ENCODE data around the gene GPR35. TPM values are rescaled to one million over a fixed set of nuclear protein-coding genes. Genes with fewer than 3 reads are reported as not detected.
"Not testable (repeated sequence)": the region's sequence is repeated elsewhere in the genome, so short reads cannot be mapped to it uniquely, and the experiment has no call there.

GPR35 gene
- total RNA-seq, 1 experiment from 2014 or later = 0.13 TPM

- no peak overlapping the region for H3K27ac ChIP-seq
- H3K9me3 ChIP-seq (replicated peaks) = no peaks in the 10 kb centered on the region
- H3K27me3 ChIP-seq (replicated peaks) = peaks cover 64% of the 10 kb centered on the region
- H3K4me1 ChIP-seq (replicated peaks) = no peaks in the 10 kb centered on the region
- no peak for DNase-seq (ENCODE audit: low read depth in 1 of 2, low spot score in 2 of 2)
- no peak overlapping the region for H3K4me3 ChIP-seq
- H3K36me3 ChIP-seq = no peaks in the 10 kb centered on the region
These were observed 45.7 kb downstream of the GPR35 start for GRCh38 chr2:240670950-240671349.

- no peaks in the 10 kb centered on the region for H3K4me1 ChIP-seq (replicated peaks)
- peaks cover 52% of the 10 kb centered on the region for H3K27me3 ChIP-seq (replicated peaks)
- H3K36me3 ChIP-seq = no peaks in the 10 kb centered on the region
- DNase-seq (ENCODE audit: low read depth in 1 of 2, low spot score in 2 of 2) = no peak
- no peaks in the 10 kb centered on the region for H3K9me3 ChIP-seq (replicated peaks)
- no peak overlapping the region for H3K4me3 ChIP-seq
- no peak overlapping the region for H3K27ac ChIP-seq
These were observed 46.9 kb downstream of the GPR35 start for GRCh38 chr2:240672076-240672700.

- Histone ChIP-seq H3K27me3 (replicated peaks) (peaks cover 48% of the 10 kb centered on the region), H3K4me1 (replicated peaks) (no peaks in the 10 kb centered on the region), H3K27ac (no peak overlapping the region), H3K9me3 (replicated peaks) (no peaks in the 10 kb centered on the region), H3K36me3 (no peaks in the 10 kb centered on the region), H3K4me3 (no peak overlapping the region)
- no peak for DNase-seq (ENCODE audit: low read depth in 1 of 2, low spot score in 2 of 2)
These were observed 47.5 kb downstream of the GPR35 start for GRCh38 chr2:240672701-240673190.

DNA sequence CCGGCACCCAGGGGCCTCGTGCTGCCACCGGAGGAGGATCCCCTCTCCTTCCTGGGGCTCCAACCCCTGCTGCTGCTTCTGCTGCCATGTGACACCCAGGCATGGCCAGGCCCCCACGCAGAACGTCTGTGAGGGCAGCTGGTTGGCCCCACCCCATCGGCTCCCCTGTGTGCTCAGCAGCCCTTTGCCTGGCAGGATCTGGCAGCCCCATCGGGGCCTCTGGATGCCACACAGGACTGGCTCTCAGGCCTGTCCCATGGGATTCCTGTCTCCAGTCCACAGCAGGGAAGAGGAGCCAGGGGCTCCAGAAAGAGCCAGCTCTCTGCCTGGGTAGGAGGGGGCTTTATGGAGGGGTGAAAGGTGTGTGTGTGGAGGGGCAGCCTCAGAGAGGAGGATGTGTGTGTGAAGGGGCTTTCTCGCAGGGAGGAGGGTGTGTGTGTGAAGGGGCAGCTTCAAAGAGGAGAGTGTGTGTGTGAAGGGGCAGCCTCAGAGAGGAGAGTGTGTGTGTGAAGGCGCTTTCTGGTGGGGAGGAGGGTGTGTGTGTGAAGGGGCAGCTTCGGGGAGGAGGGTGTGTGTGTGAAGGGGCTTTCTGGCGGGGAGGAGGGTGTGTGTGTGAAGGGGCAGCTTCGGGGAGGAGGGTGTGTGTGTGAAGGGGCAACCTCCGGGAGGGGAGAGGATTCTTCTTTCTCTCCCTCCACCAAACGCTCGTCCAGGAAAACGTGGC, 49.3 kb downstream of the GPR35 start:
- H3K36me3 ChIP-seq; H3K27ac ChIP-seq; DNase-seq (ENCODE audit: low read depth in 1 of 2, low spot score in 2 of 2); H3K4me1 ChIP-seq (replicated peaks); H3K9me3 ChIP-seq (replicated peaks); H3K4me3 ChIP-seq: not testable (repeated sequence)
- H3K27me3 ChIP-seq (replicated peaks) = peaks cover 32% of the 10 kb centered on the region

DNA sequence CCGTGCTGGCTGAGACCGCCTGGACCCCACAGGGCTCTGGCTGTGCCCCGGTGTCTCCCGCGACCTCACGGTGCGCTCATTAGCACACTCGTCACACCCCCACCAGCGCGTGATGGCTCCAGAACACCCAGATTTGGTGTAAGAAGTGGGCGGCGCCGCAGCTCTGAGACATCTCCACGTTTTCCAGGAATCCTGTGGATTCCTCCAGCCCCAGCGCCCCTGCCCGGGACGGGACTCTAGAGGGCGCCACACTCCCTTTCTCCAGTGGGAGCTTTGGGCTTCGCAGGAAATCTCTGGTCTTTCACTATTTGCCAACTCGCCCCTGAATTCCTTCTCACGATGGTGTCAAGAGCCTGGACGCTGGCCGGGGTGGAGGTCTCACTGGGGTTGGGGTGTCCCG, 50.1 kb downstream of the GPR35 start:
- peaks cover 25% of the 10 kb centered on the region for H3K27me3 ChIP-seq (replicated peaks)

DNA sequence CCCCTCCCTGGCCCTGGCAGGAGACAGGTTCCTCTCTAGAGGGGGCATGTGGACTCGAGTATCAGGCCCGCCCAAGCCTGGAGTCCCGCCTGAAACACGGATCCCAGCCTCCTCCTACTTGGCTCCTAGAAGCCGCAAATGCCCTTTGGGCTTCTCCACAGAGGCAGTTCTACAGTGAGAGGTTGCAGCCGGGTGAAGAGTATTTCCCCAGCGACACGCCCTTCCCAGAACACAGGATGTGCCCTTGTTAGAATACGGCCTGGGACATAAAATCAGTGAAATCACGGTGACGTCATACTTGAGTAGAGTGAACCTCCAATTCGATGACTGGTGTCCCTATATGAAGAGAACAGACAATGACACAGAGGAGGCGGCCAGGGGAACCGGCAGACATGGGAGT, 52.8 kb downstream of the GPR35 start:
- not testable (repeated sequence) for H3K9me3 ChIP-seq (replicated peaks); H3K27me3 ChIP-seq (replicated peaks); DNase-seq (ENCODE audit: low read depth in 1 of 2, low spot score in 2 of 2); H3K4me1 ChIP-seq (replicated peaks); H3K27ac ChIP-seq; H3K36me3 ChIP-seq; H3K4me3 ChIP-seq

More for the DNA sequence above, 50.1 kb downstream of the GPR35 start:
- H3K27ac ChIP-seq; H3K4me3 ChIP-seq; H3K4me1 ChIP-seq (replicated peaks); H3K36me3 ChIP-seq; DNase-seq (ENCODE audit: low read depth in 1 of 2, low spot score in 2 of 2); H3K9me3 ChIP-seq (replicated peaks): not testable (repeated sequence)

GRCh38 chr2:240678909-240679308, 53.6 kb downstream of the GPR35 start:
- not testable (repeated sequence) for H3K4me3 ChIP-seq; DNase-seq (ENCODE audit: low read depth in 1 of 2, low spot score in 2 of 2); H3K27me3 ChIP-seq (replicated peaks); H3K9me3 ChIP-seq (replicated peaks); H3K36me3 ChIP-seq; H3K4me1 ChIP-seq (replicated peaks); H3K27ac ChIP-seq

DNA sequence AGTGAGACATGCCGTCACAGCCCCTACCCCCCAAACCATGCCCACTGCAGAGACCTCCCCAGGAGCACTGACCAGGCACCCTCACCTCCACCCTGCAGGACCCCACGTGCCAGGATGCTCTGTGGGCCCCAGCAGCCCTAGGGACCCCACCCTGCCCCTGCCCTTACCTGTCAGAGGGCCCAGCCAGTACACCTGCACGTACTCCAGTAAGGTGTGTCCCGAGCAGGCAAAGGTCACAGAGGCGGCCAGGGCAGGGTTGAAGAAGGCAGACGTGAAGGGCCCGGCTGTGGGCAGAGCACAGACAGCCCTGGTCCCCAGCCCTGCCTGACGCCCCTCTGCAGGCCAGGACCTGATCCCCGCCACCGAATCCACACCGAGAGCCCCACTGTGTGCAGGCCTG, 54.9 kb downstream of the GPR35 start:
- not testable (repeated sequence) for H3K27ac ChIP-seq; H3K9me3 ChIP-seq (replicated peaks); H3K27me3 ChIP-seq (replicated peaks); H3K4me1 ChIP-seq (replicated peaks); DNase-seq (ENCODE audit: low read depth in 1 of 2, low spot score in 2 of 2); H3K36me3 ChIP-seq; H3K4me3 ChIP-seq

Other genes starting within 250 kb of the GPR35 start
- gene GPC1, start 189.8 kb upstream of the GPR35 start, total RNA-seq (2014; rRNA removed; shearing (Covaris generic)) = 63.4 and 108 TPM in 2 replicates
- gene ANKMY1, start 67.5 kb upstream of the GPR35 start, total RNA-seq (2014; rRNA removed; shearing (Covaris generic)) = 8.1 and 18.8 TPM in 2 replicates
- gene DUSP28, start 65.1 kb upstream of the GPR35 start, total RNA-seq (2014; rRNA removed; shearing (Covaris generic)) = 3.9 and 8.6 TPM in 2 replicates
- gene RNPEPL1, start 57.0 kb upstream of the GPR35 start, total RNA-seq (2014; rRNA removed; shearing (Covaris generic)) = 14.3 and 14.9 TPM in 2 replicates
- 17.7 and 34.0 TPM in 2 replicates for gene CAPN10, start 38.7 kb upstream of the GPR35 start, total RNA-seq (2014; rRNA removed; shearing (Covaris generic))
- gene AQP12B, start 57.4 kb downstream of the GPR35 start, total RNA-seq (2014; rRNA removed; shearing (Covaris generic)) = not detected in 2 replicates
- not detected in 2 replicates for gene AQP12A, start 66.4 kb downstream of the GPR35 start, total RNA-seq (2014; rRNA removed; shearing (Covaris generic))
- gene KIF1A, start 194.7 kb downstream of the GPR35 start, total RNA-seq (2014; rRNA removed; shearing (Covaris generic)) = not detected in 2 replicates
- 0.26 TPM in 1 of 2 replicates, not detected in the other for gene AGXT, start 243.3 kb downstream of the GPR35 start, total RNA-seq (2014; rRNA removed; shearing (Covaris generic))

All from SJSA1 (cell line).